Sigmoid colon (tissue), 7 donors: ENCODE measurements around the gene TMEM165. TPM values are rescaled to one million over a fixed set of nuclear protein-coding genes. Genes with fewer than 3 reads are reported as not detected.

ENCODE experiments used
- DNase-seq: peaks from one replicate; pipeline ENCODE4 v3.0.0-alpha.2; 2019
- H3K27ac ChIP-seq, 4 donors: fragments of 200-600 bp; sonication (generic); one replicate each; pipeline ENCODE4 v1.5.1; 2016 to 2019; ENCODE audit warnings: mild to moderate bottlenecking in 1 of 4
- H3K27me3 ChIP-seq, 3 donors: fragments of 200-600 bp; sonication (generic); one replicate each; pipeline ENCODE4 v1.5.1; 2019; ENCODE audit warnings: mild to moderate bottlenecking in 1 of 3
- H3K36me3 ChIP-seq, 4 donors: fragments of 200-600 bp; sonication (generic); one replicate each; pipeline ENCODE4 v1.5.1; 2016 to 2019
- H3K4me1 ChIP-seq, 4 donors: fragments of 200-600 bp; sonication (generic); one replicate each; pipeline ENCODE4 v1.5.1; 2017 to 2019
- H3K4me3 ChIP-seq, 4 donors: fragments of 200-600 bp; sonication (generic); one replicate each; pipeline ENCODE4 v1.5.1; 2017 to 2019; ENCODE audit warnings: mild to moderate bottlenecking in 2 of 4, moderate library complexity in 1 of 4
- H3K9me3 ChIP-seq, 4 donors: fragments of 200-600 bp in 3 of 4; sonication (generic) in 3 of 4; one replicate each; pipeline versions ENCODE4 v1.5.1 to v1.6.1; 2013 to 2019
- CTCF ChIP-seq, 4 experiments: fragments of 450-650 bp in 3 of 4; fragments of 200-600 bp in 1 of 4; IDR thresholded peaks; one replicate each; pipeline ENCODE4 v1.5.1; 2016 to 2019; ENCODE audit warnings: antibody characterized with exemption in 4 of 4, mild to moderate bottlenecking in 3 of 4, moderate library complexity in 2 of 4
- EP300 ChIP-seq, 4 donors: sonication (generic); formaldehyde crosslinking; IDR thresholded peaks; one replicate each; pipeline ENCODE4 v1.6.1; 2017; ENCODE audit warnings: antibody characterized with exemption in 4 of 4
- POLR2A ChIP-seq, 2 donors: fragments of 450-650 bp; IDR thresholded peaks; one replicate each; pipeline ENCODE4 v1.6.1; 2016; ENCODE audit warnings: antibody characterized with exemption in 2 of 2, mild to moderate bottlenecking in 2 of 2, moderate library complexity in 2 of 2
- POLR2AphosphoS5 ChIP-seq, 4 donors: sonication (generic); formaldehyde crosslinking; IDR thresholded peaks; one replicate each; pipeline ENCODE4 v1.6.1; 2017; ENCODE audit warnings: antibody characterized with exemption in 4 of 4
- WGBS, 2 donors: extraction: QIAGEN DNeasy Blood & Tissue Kit; methylation state at CpG; one replicate each; pipeline ENCODE4 v1.1.7; 2013; 5-methylcytosine and 5-hydroxymethylcytosine counted together
- intact Hi-C: fragments of 100-400 bp; cut with DNase I; formaldehyde crosslinking; loops from one replicate; pipeline ENCODE4 v1.15.1; 2023
- polyA plus RNA-seq, 3 donors: library from polyadenylated mRNA; stranded (reverse); fragments of 200-250 nt; gene quantifications; one replicate each; pipeline ENCODE4 v1.2.3, GENCODE V29; 2013
- total RNA-seq, 4 donors: library from RNA; depleted of rRNA; stranded (reverse); fragments of >200 nt; gene quantifications; one replicate each; pipeline ENCODE4 v1.1.0, GENCODE V29; 2016
- donor health status: healthy with polysubstance abuse.
- donor health status: Bipolar disorder and iron deficiency.
- donor health status: healthy.

TMEM165 gene
- total and polyA plus RNA-seq, 7 donors = 12.9 to 219 (median 144) TPM

DNA sequence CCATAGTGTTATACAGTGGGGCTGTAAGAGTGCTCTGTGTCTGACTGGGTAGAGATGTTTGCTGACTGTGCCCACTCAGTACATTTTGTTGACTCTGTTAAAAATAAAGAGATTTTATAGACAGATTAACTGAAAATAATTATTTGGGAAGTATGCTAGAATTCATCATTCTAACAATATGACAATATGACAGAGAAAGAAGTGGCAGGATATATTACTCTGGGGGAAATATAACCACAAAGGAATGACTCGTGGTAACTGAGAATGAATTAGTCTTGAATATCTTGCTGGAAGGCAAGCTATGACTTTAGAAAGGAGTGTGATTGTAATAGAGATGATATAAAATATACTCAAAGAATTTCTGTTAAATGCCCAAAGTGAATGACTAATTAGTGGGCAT is 46.8 kb downstream of the TMEM165 start:
- Histone ChIP-seq H3K9me3 (no peaks in the 10 kb centered on the region), H3K27ac (no peak overlapping the region), H3K36me3 (peaks cover 0 to 60% (median 0%) of the 10 kb centered on the region in 4 donors), H3K4me1 (peaks cover 0 to 3% (median 0%) of the 10 kb centered on the region in 4 donors), H3K4me3 (no peak overlapping the region), H3K27me3 (no peaks in the 10 kb centered on the region)
- intact Hi-C loops = loop anchor here (10.0 kb wide), 1 partner anchor 112 kb away; no protein-coding TSS in a partner anchor
- DNase-seq = no peak
- 69 to 85% methylated on average over 1 of the region's 1 CpG for WGBS, 2 donors
- TF ChIP-seq POLR2A (IDR thresholded peaks at IDR 0.05) = no peak
- no peak for TF ChIP-seq EP300 (IDR thresholded peaks at IDR 0.05)
- no peak for TF ChIP-seq POLR2AphosphoS5 (IDR thresholded peaks at IDR 0.05)
- no peak for TF ChIP-seq CTCF (IDR thresholded peaks at IDR 0.05)

DNA sequence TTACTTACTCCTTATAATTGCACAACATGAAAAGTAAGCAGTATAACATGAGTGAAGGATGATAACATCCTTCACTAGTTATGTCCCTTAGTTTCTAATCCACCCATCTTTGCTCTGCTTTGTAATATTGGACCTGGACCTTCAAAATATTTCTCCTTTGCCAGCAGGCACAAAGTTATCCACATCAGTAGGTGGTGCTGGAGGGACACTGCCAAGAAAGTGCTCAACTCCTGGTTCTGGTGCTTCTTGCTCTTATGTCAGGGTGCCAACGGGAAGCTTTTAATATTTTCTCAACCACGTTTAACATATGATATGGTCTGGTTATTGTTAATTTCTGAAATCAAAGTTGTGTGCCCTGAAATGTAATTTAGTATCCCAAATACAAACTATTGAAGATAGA is 49.1 kb downstream of the TMEM165 start:
- no peaks in the 10 kb centered on the region for H3K27me3 ChIP-seq
- peaks cover 0 to 70% (median 11%) of the 10 kb centered on the region in 4 donors for H3K36me3 ChIP-seq
- no peaks in the 10 kb centered on the region for H3K9me3 ChIP-seq
- no peak overlapping the region for H3K27ac ChIP-seq
- intact Hi-C loops = loop anchor here (10.0 kb wide), 1 partner anchor 110 kb away; no protein-coding TSS in a partner anchor
- no peak overlapping the region for H3K4me3 ChIP-seq
- WGBS, 2 donors = 26 to 51% methylated on average over 2 of the region's 2 CpGs
- H3K4me1 ChIP-seq = peaks cover 0 to 5% (median 2%) of the 10 kb centered on the region in 4 donors
- no peak for TF ChIP-seq POLR2AphosphoS5 (IDR thresholded peaks at IDR 0.05)
- no peak for TF ChIP-seq CTCF (IDR thresholded peaks at IDR 0.05)
- TF ChIP-seq EP300 (IDR thresholded peaks at IDR 0.05) = no peak
- no peak for TF ChIP-seq POLR2A (IDR thresholded peaks at IDR 0.05)
- no peak for DNase-seq

DNA sequence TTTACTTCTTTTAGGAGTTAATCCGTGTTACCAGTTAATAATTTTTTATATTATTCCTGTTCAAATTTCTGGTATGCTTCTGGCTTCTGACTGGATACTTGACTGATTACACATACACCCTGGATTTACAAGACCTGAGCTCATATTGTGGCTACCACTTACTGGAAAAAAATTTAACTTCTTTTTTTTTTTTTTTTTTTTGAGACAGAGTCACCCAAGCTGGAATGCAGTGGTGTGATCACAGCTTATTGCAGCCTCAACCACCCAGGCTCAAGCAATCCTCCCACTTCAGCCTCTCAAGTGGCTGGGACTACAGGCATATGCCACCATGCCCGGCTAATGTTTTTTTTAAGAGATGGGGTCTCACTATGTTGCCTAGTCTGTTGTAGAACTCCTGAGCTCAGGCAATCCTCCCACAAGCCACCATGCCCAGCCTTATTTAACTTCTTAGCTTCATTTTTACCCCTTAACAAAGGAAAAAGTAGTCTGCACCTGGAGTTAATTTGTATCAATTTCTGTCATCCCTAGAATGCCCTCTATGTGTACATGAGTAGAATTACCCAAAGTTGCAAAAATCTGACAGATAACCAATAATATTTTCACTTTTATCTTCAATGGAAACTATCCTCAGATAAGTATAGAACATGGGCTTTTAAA is 50.3 kb downstream of the TMEM165 start:
- TF ChIP-seq EP300 (IDR thresholded peaks at IDR 0.05) = no peak
- no peak for TF ChIP-seq POLR2A (IDR thresholded peaks at IDR 0.05)
- TF ChIP-seq CTCF (IDR thresholded peaks at IDR 0.05) = no peak
- TF ChIP-seq POLR2AphosphoS5 (IDR thresholded peaks at IDR 0.05) = no peak
- H3K27me3 ChIP-seq = no peaks in the 10 kb centered on the region
- no peak overlapping the region for H3K4me3 ChIP-seq
- H3K36me3 ChIP-seq = peaks cover 0 to 76% (median 15%) of the 10 kb centered on the region in 4 donors
- WGBS, 2 donors = 95 to 98% methylated on average over 2 of the region's 2 CpGs
- intact Hi-C loops = loop anchor here (10.0 kb wide), 1 partner anchor 109 kb away; no protein-coding TSS in a partner anchor
- no peak overlapping the region for H3K27ac ChIP-seq
- DNase-seq = no peak
- peaks cover 0 to 5% (median 2%) of the 10 kb centered on the region in 4 donors for H3K4me1 ChIP-seq
- no peaks in the 10 kb centered on the region for H3K9me3 ChIP-seq

GRCh38 chr4:55446578-55446922 is 50.8 kb downstream of the TMEM165 start:
- Histone ChIP-seq H3K27ac (no peak overlapping the region), H3K27me3 (no peaks in the 10 kb centered on the region), H3K4me3 (no peak overlapping the region), H3K9me3 (no peaks in the 10 kb centered on the region), H3K4me1 (peaks cover 0 to 5% (median 2%) of the 10 kb centered on the region in 4 donors), H3K36me3 (peaks cover 0 to 75% (median 15%) of the 10 kb centered on the region in 4 donors)
- TF ChIP-seq CTCF (IDR thresholded peaks at IDR 0.05) = no peak
- TF ChIP-seq EP300 (IDR thresholded peaks at IDR 0.05) = no peak
- no peak for TF ChIP-seq POLR2AphosphoS5 (IDR thresholded peaks at IDR 0.05)
- no peak for TF ChIP-seq POLR2A (IDR thresholded peaks at IDR 0.05)
- 96 to 98% methylated on average over 1 of the region's 1 CpG for WGBS, 2 donors
- no peak for DNase-seq
- intact Hi-C loops = loop anchor here (10.0 kb wide), 1 partner anchor 108 kb away; no protein-coding TSS in a partner anchor
